BLaER1 treated with 17β-estradiol and CSF1 and Interleukin-3, amounts not matched to agents 10 nM and 100 nM (cell line): ENCODE measurements around the gene DPYSL5.

Source experiments
- H3K27ac ChIP-seq, 11 experiments: shearing (Covaris generic); formaldehyde crosslinking; 2 replicates each; pipeline ENCODE4 v1.8.1; 2022
- H3K27me3 ChIP-seq, 11 experiments: shearing (Covaris generic); formaldehyde crosslinking; 2 replicates each; pipeline ENCODE4 v1.8.1; 2022
- H3K36me3 ChIP-seq, 11 experiments: shearing (Covaris generic); formaldehyde crosslinking; 2 replicates each; pipeline ENCODE4 v1.8.1; 2022
- H3K4me1 ChIP-seq, 10 experiments: shearing (Covaris generic); formaldehyde crosslinking; 2 replicates each; pipeline ENCODE4 v1.8.1; 2022
- H3K4me2 ChIP-seq, 11 experiments: shearing (Covaris generic); formaldehyde crosslinking; 2 replicates each; pipeline ENCODE4 v1.8.1; 2022
- H3K4me3 ChIP-seq, 10 experiments: shearing (Covaris generic); formaldehyde crosslinking; 2 replicates each; pipeline ENCODE4 v1.8.1; 2022
- H3K9ac ChIP-seq, 11 experiments: shearing (Covaris generic); formaldehyde crosslinking; 2 replicates each; pipeline ENCODE4 v1.8.1; 2022
- H3K9me3 ChIP-seq, 11 experiments: shearing (Covaris generic); formaldehyde crosslinking; replicated peaks in 1 of 11; 2 replicates each; pipeline ENCODE4 v1.8.1; 2022
- H4K20me1 ChIP-seq, 11 experiments: shearing (Covaris generic); formaldehyde crosslinking; 2 replicates each; pipeline ENCODE4 v1.8.1; 2022
- Cebpa-rat ChIP-seq, 11 experiments: shearing (Covaris generic); IDR thresholded peaks; 2 replicates each; pipeline ENCODE4 v1.8.1; 2022

DPYSL5 gene

DNA sequence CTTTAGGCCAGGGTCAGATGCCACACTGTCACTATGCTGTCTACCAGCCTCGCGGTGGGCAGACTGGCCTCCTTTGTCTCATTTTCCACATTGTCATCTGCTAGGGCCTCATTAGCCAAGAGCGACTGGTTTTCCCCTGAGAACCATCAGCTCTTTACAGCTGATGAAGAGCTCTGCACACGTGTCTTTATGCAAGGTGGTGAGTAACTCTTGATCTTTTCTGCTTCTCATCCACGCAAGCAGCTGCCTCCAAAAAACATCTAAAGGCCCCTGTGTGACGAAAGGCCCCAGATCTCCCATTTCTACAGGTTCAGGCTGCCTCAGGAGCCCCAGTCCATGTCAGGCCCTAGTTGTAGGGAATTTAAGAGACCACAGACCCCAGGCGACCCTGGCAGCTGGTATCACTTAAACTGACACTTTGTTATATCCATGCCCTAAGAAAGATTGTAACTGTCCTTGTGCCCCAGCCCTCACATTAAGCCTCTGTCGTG is 52.9 kb downstream of the DPYSL5 start:
- Histone ChIP-seq H3K4me3 (no peak overlapping the region), H3K4me2 (peak overlapping the region in 8 of 11 experiments; percentile 5 to 50 (median 26); a peak in 13 of 22 replicates)

DNA sequence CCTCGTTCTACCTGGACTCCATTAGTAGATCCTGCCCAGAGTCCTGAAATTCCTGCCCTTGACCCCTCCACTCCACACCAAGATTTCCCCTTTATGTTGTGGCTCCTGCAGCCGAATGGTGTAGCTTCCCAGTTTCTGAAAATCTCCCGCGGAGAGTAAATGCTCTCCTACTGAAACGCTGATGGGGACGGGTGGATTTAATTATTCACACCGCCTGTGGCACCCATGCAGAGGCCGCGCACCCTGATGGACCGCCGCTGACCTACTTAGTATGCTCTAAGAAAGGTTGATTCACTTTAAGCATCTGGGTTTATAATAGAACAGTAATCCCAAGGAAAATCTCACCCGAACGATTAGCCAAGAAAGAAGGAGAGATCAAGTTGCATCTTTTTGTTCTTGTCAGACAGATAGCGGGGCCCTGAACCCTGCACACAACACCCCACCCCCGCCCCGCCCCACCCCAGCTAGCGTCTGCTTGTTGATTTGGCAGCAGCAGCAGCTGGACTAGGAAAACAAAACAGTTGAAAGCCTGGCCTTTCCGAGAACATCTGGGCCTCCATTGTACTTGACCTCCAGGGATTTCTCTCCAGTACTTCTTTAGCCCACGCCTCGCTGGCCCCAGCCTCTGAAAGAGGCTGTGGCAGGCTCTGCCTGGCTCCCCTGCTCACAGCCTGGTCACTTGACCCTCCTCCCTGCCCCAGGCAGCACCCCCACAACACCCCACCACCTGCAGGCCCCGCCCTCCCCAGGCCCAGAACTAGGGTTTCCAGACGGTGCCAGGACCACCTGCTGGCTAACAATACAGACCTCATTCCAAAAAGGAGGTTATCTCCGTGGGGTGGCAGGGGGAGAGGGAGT is 53.6 kb downstream of the DPYSL5 start:
- Histone ChIP-seq H3K27ac (no peak overlapping the region), H3K36me3 (no peaks in the 10 kb centered on the region), H3K4me3 (no peak overlapping the region), H3K9ac (no peak overlapping the region), H4K20me1 (no peaks in the 10 kb centered on the region), H3K9me3 (no peaks in the 10 kb centered on the region), H3K27me3 (no peaks in the 10 kb centered on the region), H3K4me1 (peaks cover 0 to 19% (median 10%) of the 10 kb centered on the region in 10 experiments; a peak in 11 of 20 replicates), H3K4me2 (peak overlapping the region in 8 of 11 experiments; percentile 5 to 50 (median 29); a peak in 13 of 22 replicates)
- TF ChIP-seq Cebpa-rat (IDR thresholded peaks at IDR 0.05) = no peak

More for the DNA sequence above, 52.9 kb downstream of the DPYSL5 start:
- Histone ChIP-seq H3K4me1 (peaks cover 0 to 19% (median 10%) of the 10 kb centered on the region in 10 experiments; a peak in 11 of 20 replicates), H3K27me3 (no peaks in the 10 kb centered on the region), H3K9me3 (peaks cover under 1 to 4% (median 3%) of the 10 kb centered on the region in 11 experiments; a peak in 9 of 22 replicates), H3K36me3 (no peaks in the 10 kb centered on the region), H3K27ac (no peak overlapping the region), H4K20me1 (no peaks in the 10 kb centered on the region), H3K9ac (no peak overlapping the region)
- TF ChIP-seq Cebpa-rat (IDR thresholded peaks at IDR 0.05) = no peak

DNA sequence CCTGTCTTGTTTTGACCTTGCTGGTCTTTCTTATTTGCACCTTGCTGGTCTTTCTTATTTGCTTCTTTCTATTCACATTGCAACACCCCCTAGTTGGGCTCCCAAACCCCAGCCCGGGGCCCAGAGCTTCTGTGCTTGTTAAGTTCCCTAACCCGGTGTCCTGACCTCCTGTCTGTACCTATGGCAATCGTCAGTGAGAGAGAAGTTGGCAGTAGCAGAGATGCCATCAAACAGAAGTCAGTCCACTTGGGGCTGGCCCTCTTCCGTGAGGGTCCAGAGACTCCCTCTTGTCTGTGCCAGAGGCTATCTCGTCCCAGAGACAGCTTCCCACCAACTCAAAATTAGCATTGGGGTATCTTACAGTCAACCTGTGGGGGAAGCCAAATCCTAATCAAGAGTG is 55.7 kb downstream of the DPYSL5 start:
- Histone ChIP-seq H4K20me1 (no peaks in the 10 kb centered on the region), H3K4me3 (no peak overlapping the region), H3K9me3 (no peaks in the 10 kb centered on the region), H3K27ac (no peak overlapping the region), H3K36me3 (no peaks in the 10 kb centered on the region), H3K4me1 (peaks cover 0 to 19% (median 10%) of the 10 kb centered on the region in 10 experiments; a peak in 11 of 20 replicates), H3K9ac (no peak overlapping the region), H3K4me2 (no peak overlapping the region), H3K27me3 (no peaks in the 10 kb centered on the region)
- TF ChIP-seq Cebpa-rat (IDR thresholded peaks at IDR 0.05) = no peak

DNA sequence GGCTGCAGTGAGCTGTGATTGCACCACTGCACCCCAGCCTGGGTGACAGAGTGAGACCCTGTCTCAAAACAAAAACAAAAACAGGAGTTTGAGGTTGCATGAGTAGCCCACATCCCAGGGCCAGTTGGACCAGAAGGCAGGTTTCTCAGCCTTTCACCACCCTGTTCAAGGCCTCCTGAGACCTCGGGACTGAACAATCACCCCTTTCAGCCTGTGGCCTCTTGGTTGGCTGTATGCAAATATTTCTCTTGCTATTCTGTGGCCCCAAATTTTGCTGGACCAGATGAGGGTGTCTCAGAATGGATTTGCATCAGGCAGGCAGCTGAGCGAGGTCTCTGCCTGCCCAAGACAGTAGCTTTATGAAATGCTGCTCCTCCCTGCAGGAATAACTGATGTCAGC is 56.9 kb downstream of the DPYSL5 start:
- Histone ChIP-seq H3K4me3 (no peak overlapping the region), H3K27ac (no peak overlapping the region), H3K9ac (no peak overlapping the region), H3K4me2 (no peak overlapping the region), H3K4me1 (peaks cover 0 to 19% (median 10%) of the 10 kb centered on the region in 10 experiments; a peak in 11 of 20 replicates), H4K20me1 (no peaks in the 10 kb centered on the region), H3K27me3 (no peaks in the 10 kb centered on the region), H3K36me3 (no peaks in the 10 kb centered on the region), H3K9me3 (0 out of 22 replicates have a peak, but pooled peaks cover 0 to under 1% (median 0%) of the 10 kb centered on the region in 11 experiments)
- TF ChIP-seq Cebpa-rat (IDR thresholded peaks at IDR 0.05) = no peak

DNA sequence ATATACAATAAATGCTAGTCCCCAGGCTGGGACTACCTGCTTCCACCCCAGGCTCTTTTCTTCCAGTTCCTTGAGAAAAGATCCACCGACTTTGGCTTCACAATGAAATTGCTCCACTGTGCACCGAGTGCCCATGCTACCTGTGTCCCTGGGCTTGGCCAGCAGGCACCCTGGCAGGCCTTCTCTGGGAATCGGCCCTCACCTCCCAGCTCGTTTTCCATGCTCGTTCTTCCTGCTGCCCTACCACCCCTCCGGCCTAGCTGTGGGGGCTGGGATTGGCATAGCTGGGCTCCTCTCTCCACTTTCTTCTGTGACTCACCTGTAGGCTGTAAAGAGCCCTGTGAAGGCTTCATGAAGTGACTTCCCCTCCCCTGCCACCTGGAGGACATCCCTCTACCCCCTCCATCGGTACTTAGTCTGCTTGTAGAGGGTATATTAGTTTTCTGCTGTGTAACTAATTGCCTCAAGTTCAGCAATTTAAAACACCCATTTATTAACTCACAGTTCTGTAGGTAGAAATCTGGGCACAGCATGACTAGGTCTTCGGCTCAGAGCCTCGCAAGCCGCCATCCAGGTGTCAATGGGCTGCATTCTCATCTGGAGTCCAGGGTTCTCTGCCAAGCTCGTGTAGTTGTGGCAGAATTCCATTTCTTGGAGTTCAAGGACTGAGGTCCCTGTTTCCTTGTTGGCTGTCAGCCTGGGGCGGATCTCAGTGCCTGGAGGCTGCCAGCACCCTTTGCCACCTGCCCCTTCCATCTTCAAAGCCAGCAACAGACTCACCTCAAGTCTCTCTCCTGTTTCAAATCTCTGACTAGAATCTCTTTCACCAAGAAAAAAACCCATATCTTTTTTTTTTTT is 57.6 kb downstream of the DPYSL5 start:
- Histone ChIP-seq H4K20me1 (no peaks in the 10 kb centered on the region), H3K9me3 (peaks cover 0 to 7% (median 4%) of the 10 kb centered on the region in 11 experiments; a peak in 5 of 22 replicates), H3K4me2 (no peak overlapping the region), H3K4me3 (no peak overlapping the region), H3K27me3 (no peaks in the 10 kb centered on the region), H3K9ac (no peak overlapping the region), H3K27ac (no peak overlapping the region), H3K36me3 (no peaks in the 10 kb centered on the region), H3K4me1 (peaks cover 0 to 17% (median 9%) of the 10 kb centered on the region in 10 experiments; a peak in 11 of 20 replicates)
- TF ChIP-seq Cebpa-rat (IDR thresholded peaks at IDR 0.05) = no peak

DNA sequence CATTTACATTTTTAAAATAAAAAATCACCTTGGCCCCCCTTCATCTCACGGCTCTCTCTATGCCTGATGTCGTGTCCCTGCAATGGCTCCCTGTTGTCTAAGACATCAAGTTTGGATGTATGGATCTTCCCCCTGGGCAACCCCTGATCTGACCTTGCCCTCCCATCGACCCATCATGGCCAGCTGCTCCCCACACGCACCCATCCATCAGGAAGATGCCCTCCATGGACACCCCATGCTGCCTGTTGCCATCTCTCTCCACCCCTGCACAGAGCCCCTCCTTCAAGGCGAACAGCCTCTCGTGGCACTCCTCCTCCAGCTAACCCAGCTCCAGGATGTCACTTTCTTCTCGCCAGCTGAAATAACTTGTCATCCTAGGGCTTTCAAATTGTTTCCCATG is 59.5 kb downstream of the DPYSL5 start:
- H4K20me1 ChIP-seq = no peaks in the 10 kb centered on the region
- no peaks in the 10 kb centered on the region for H3K36me3 ChIP-seq
- no peaks in the 10 kb centered on the region for H3K27me3 ChIP-seq
- no peak overlapping the region for H3K4me3 ChIP-seq
- H3K4me2 ChIP-seq = no peak overlapping the region
- no peak overlapping the region for H3K27ac ChIP-seq
- no peak for TF ChIP-seq Cebpa-rat (IDR thresholded peaks at IDR 0.05)
- H3K4me1 ChIP-seq = no peaks in the 10 kb centered on the region
- peaks cover 0 to 8% (median 4%) of the 10 kb centered on the region in 11 experiments; a peak in 5 of 22 replicates for H3K9me3 ChIP-seq
- H3K9ac ChIP-seq = no peak overlapping the region

DNA sequence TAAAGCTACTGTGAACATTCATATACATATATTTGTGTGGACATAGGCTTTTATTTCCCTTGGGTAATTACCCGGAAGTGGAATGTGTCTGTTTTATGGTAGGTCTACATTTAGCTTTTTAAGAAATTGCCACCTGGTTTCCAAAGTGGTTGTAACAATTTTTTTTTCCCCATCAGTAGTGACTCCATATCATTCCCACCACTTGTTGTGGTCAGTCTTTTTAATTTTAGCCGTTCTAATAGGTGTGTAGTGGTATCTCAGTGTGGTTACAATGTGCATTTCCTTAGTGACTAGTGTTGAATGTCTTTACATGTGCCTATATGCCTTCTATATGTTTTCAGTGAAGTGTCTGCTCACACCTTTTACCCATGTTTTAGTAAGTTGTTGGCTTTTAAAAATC is 62.2 kb downstream of the DPYSL5 start:
- Histone ChIP-seq H3K4me2 (no peak overlapping the region), H3K9ac (no peak overlapping the region), H3K4me1 (no peaks in the 10 kb centered on the region), H3K4me3 (no peak overlapping the region), H3K27ac (no peak overlapping the region), H3K27me3 (no peaks in the 10 kb centered on the region), H3K36me3 (no peaks in the 10 kb centered on the region), H4K20me1 (no peaks in the 10 kb centered on the region), H3K9me3 (peaks cover 0 to 8% (median 4%) of the 10 kb centered on the region in 11 experiments; a peak in 5 of 22 replicates)
- TF ChIP-seq Cebpa-rat (IDR thresholded peaks at IDR 0.05) = no peak

DNA sequence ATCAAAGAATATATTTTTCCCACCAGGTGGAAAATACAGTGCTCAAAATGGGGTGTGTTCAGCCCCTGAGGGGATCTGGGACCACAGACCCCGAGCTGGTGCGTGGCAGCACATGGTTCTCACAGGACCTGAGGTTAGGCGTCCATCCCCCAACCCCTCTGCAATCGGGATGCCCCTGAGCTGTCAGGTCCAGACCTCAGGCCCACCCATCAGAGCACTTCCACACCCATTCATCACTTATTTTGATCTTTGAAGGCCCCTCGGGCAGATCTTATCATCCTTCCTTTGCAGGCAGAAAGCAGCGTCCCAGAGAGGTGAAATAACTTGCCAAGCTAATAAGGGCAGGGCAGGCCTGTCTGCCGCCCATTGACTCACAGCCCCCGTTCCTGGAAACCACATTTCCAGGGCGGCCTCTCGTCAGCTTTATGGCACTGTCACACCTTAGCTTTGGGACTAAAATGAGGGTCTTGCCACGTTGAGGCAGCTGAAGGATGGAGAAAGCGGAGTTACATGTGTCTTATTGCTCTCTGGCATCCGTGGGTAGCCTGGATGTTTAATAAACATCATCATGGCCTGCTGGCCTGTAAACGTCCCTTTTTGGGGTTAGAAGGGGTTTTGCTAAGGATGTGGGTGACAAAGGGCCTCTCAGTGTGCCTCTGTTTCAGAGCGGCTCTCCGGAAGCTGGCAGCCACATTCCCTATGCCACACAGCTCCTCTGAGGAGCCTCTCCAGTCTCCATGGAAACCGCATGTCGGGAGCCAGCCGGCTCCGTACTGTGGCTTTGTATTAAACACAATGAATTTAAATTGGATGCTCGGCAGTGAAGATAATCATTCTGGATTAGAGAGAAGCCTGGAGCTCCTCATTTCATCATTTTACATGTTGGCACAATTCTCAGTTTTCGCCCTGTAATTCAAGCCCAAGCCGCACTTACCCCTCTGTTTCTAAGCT is 64.3 kb downstream of the DPYSL5 start:
- no peak for TF ChIP-seq Cebpa-rat (IDR thresholded peaks at IDR 0.05)
- Histone ChIP-seq H3K4me1 (no peaks in the 10 kb centered on the region), H3K27ac (no peak overlapping the region), H3K4me3 (no peak overlapping the region), H3K27me3 (no peaks in the 10 kb centered on the region), H3K9me3 (peaks cover 0 to 8% (median 4%) of the 10 kb centered on the region in 11 experiments; a peak in 5 of 22 replicates), H3K9ac (no peak overlapping the region), H3K4me2 (no peak overlapping the region), H4K20me1 (no peaks in the 10 kb centered on the region), H3K36me3 (no peaks in the 10 kb centered on the region)
